ENCODE data around the gene ZNF683. TPM values are rescaled to one million over a fixed set of nuclear protein-coding genes. Genes with fewer than 3 reads are reported as not detected.

ZNF683 gene
- total RNA-seq, 1 donor from 2014 or later: not detected

DNA sequence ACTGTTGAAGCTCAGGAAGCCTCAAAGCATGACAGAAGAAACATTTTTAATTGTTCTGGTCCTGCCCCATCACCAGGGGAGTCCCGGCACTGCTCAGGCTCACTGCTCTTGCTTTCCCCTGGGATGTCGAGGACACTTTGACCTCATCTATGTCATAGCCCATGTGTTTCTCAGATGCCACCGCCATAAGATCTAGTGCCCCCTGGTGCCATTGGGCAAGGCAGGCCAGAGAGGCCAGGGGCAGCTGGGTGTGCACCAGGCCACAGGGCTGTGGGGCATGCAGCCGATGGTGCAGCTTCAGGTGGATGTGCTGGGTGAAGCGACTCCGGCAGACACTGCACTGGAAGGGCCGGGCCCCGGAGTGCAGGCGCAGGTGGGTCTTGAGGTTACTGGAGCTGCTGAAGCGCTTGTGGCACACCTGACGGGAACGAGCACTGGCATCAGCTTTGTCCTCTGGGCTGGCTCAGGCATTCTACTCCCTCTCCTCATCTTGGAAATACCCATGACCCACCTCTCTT, 10.9 kb downstream of the ZNF683 start:
- TF ChIP-seq, protein P1, sequence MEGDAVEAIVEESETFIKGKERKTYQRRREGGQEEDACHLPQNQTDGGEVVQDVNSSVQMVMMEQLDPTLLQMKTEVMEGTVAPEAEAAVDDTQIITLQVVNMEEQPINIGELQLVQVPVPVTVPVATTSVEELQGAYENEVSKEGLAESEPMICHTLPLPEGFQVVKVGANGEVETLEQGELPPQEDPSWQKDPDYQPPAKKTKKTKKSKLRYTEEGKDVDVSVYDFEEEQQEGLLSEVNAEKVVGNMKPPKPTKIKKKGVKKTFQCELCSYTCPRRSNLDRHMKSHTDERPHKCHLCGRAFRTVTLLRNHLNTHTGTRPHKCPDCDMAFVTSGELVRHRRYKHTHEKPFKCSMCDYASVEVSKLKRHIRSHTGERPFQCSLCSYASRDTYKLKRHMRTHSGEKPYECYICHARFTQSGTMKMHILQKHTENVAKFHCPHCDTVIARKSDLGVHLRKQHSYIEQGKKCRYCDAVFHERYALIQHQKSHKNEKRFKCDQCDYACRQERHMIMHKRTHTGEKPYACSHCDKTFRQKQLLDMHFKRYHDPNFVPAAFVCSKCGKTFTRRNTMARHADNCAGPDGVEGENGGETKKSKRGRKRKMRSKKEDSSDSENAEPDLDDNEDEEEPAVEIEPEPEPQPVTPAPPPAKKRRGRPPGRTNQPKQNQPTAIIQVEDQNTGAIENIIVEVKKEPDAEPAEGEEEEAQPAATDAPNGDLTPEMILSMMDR (IDR thresholded peaks at IDR 0.05; ENCODE audit: unreplicated experiment): no peak
- H3K27ac Mint-ChIP-seq: no peak overlapping the region
- no peak for DNase-seq (ENCODE audit: low spot score, unreplicated experiment)
- no peaks in the 10 kb centered on the region for H3K9me3 Mint-ChIP-seq (ENCODE audit: low read depth)
- peaks cover 10% of the 10 kb centered on the region for H3K4me1 Mint-ChIP-seq (ENCODE audit: low read depth)
- H3K4me3 Mint-ChIP-seq (ENCODE audit: low read depth): no peak overlapping the region
- peaks cover 66% of the 10 kb centered on the region for H3K27me3 Mint-ChIP-seq
- H3K36me3 Mint-ChIP-seq (ENCODE audit: insufficient read depth): no peaks in the 10 kb centered on the region

GRCh38 chr1:26360807-26361604, 11.5 kb downstream of the ZNF683 start:
- peak overlapping the region; percentile 67 for H3K4me3 Mint-ChIP-seq (ENCODE audit: low read depth)
- no peak overlapping the region for H3K27ac Mint-ChIP-seq
- H3K9me3 Mint-ChIP-seq (ENCODE audit: low read depth): no peaks in the 10 kb centered on the region
- TF ChIP-seq, protein P1 (IDR thresholded peaks at IDR 0.05; ENCODE audit: unreplicated experiment): no peak
- H3K36me3 Mint-ChIP-seq (ENCODE audit: insufficient read depth): no peaks in the 10 kb centered on the region
- no peak for DNase-seq (ENCODE audit: low spot score, unreplicated experiment)
- peaks cover 10% of the 10 kb centered on the region for H3K4me1 Mint-ChIP-seq (ENCODE audit: low read depth)
- peaks cover 66% of the 10 kb centered on the region for H3K27me3 Mint-ChIP-seq

DNA sequence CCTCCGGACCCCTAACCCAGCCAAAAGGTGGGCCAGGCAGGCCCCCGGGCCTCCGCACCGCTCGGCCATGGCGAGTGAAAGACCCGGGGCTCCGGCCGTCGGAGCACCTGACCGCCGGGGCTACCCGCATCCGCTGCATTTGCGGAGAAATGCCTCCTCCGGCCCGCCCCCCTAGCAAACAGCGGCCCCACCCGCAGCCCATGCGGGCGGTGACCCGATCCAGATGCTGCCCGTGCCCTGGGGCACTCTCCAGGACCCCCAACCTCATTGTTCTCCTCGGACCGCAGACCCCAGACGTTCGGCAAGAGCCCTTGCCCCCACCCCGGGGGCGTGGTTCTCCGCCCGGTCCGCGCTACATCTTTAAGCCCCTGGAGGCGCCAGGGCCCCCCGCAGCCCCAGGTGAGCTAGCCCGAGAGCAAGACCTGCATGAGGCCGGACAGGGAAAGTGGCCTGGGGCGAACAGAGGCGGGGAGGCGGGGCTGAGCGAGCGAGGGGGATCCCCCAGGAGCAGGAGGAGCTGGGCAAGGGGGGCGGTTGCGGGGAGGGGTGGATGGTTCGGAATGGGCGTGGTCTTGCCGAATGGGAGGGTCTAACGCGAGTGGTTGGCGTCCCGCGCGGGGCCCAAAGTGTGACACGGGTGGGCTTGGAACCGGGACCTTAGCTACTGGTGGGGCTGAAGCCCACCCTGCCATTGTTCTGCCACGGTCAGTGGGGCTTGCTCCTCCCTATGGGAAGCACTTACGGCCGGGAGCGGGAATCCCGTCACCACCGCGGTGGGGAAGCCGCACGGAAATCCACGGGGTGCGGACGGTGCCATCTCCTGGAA, 12.4 kb downstream of the ZNF683 start:
- Mint-ChIP-seq H3K4me1 (ENCODE audit: low read depth) (peaks cover 12% of the 10 kb centered on the region), H3K36me3 (ENCODE audit: insufficient read depth) (no peaks in the 10 kb centered on the region), H3K27me3 (peaks cover 67% of the 10 kb centered on the region), H3K27ac (peak overlapping the region; percentile 49), H3K9me3 (ENCODE audit: low read depth) (no peaks in the 10 kb centered on the region), H3K4me3 (ENCODE audit: low read depth) (peak overlapping the region; percentile 67)
- TF ChIP-seq, protein P1 (IDR thresholded peaks at IDR 0.05; ENCODE audit: unreplicated experiment): peak; percentile 4
- DNase-seq (ENCODE audit: low spot score, unreplicated experiment): peak; percentile 54

GRCh38 chr1:26358411-26359384, 13.9 kb downstream of the ZNF683 start:
- Mint-ChIP-seq H3K9me3 (ENCODE audit: low read depth) (no peaks in the 10 kb centered on the region), H3K27ac (peak overlapping the region; percentile 29), H3K36me3 (ENCODE audit: insufficient read depth) (no peaks in the 10 kb centered on the region), H3K4me3 (ENCODE audit: low read depth) (no peak overlapping the region), H3K4me1 (ENCODE audit: low read depth) (peaks cover 19% of the 10 kb centered on the region), H3K27me3 (peaks cover 55% of the 10 kb centered on the region)
- TF ChIP-seq, protein P1 (IDR thresholded peaks at IDR 0.05; ENCODE audit: unreplicated experiment): no peak
- no peak for DNase-seq (ENCODE audit: low spot score, unreplicated experiment)

Data from progenitor cell of endocrine pancreas (in vitro differentiated cells).